Stomach (tissue), 4 donors: Measurements from ENCODE around the gene GDPGP1.

Source experiments
- CTCF ChIP-seq, 7 experiments: fragments of 450-650 bp in 4 of 7; fragments of 200-600 bp in 3 of 7; sonication (generic) in 3 of 7; IDR thresholded peaks; one replicate each; pipeline ENCODE4 v1.5.1; 2016 to 2019; ENCODE audit warnings: antibody characterized with exemption in 7 of 7, control low read depth in 2 of 7, mild to moderate bottlenecking in 1 of 7
- EP300 ChIP-seq: sonication (generic); formaldehyde crosslinking; IDR thresholded peaks from one replicate; pipeline ENCODE4 v1.6.1; 2017; ENCODE audit warnings: antibody characterized with exemption
- POLR2A ChIP-seq, 4 donors: fragments of 450-650 bp; IDR thresholded peaks; one replicate each; pipeline ENCODE4 v1.6.1; 2016; ENCODE audit warnings: antibody characterized with exemption in 4 of 4, control low read depth in 2 of 4, mild to moderate bottlenecking in 1 of 4, moderate library complexity in 1 of 4
- POLR2AphosphoS5 ChIP-seq, 3 donors: sonication (generic); formaldehyde crosslinking; IDR thresholded peaks; one replicate each; pipeline ENCODE4 v1.6.1; 2016; ENCODE audit warnings: antibody characterized with exemption in 3 of 3

GRCh38 chr15:90219421-90220141 is 14.4 kb upstream of the GDPGP1 start:
- TF ChIP-seq POLR2A (IDR thresholded peaks at IDR 0.05) = no peak
- no peak for TF ChIP-seq POLR2AphosphoS5 (IDR thresholded peaks at IDR 0.05)
- TF ChIP-seq CTCF (IDR thresholded peaks at IDR 0.05) = peak in 5 of 7 experiments; percentile 44 to 66 (median 59)
- TF ChIP-seq EP300 = no peak
